Muscle layer of duodenum (tissue), 2 donors: ENCODE measurements around the gene GRAP2.

ENCODE experiments used
- H3K27ac ChIP-seq: one replicate; pipeline ENCODE4 v1.7.0; 2013; ENCODE audit warnings: mild to moderate bottlenecking, low read length
- H3K27me3 ChIP-seq: one replicate; pipeline ENCODE4 v1.7.0; 2013; ENCODE audit warnings: low read depth, mild to moderate bottlenecking, control low read depth, low read length
- H3K36me3 ChIP-seq, 2 donors: one replicate each; pipeline ENCODE4 v1.7.0; 2013; ENCODE audit warnings: low read length in 2 of 2, control low read depth in 1 of 2, mild to moderate bottlenecking in 1 of 2; ENCODE audit not compliant: insufficient read depth in 2 of 2, control insufficient read depth in 1 of 2
- H3K4me1 ChIP-seq, 2 donors: one replicate each; pipeline ENCODE4 v1.7.0; 2013; ENCODE audit warnings: low read length in 2 of 2, mild to moderate bottlenecking in 2 of 2, control low read depth in 1 of 2, moderate library complexity in 1 of 2; ENCODE audit not compliant: insufficient read depth in 2 of 2, control insufficient read depth in 1 of 2
- H3K4me3 ChIP-seq, 2 donors: one replicate each; pipeline ENCODE4 v1.7.0; 2013; ENCODE audit warnings: low read length in 2 of 2, low read depth in 1 of 2, mild to moderate bottlenecking in 1 of 2
- H3K9me3 ChIP-seq, 2 donors: one replicate each; pipeline ENCODE4 v1.7.0; 2013; ENCODE audit warnings: low read length in 2 of 2, control low read depth in 1 of 2, mild to moderate bottlenecking in 1 of 2; ENCODE audit not compliant: control insufficient read depth in 1 of 2
- donor health status: healthy.

The GRAP2 gene

GRCh38 chr22:39914584-39914983 lies 13.7 kb downstream of the GRAP2 start:
- no peaks in the 10 kb centered on the region for H3K36me3 ChIP-seq
- no peak overlapping the region for H3K27ac ChIP-seq
- no peak overlapping the region for H3K4me3 ChIP-seq
- H3K4me1 ChIP-seq: no peaks in the 10 kb centered on the region
- no peaks in the 10 kb centered on the region for H3K27me3 ChIP-seq
- H3K9me3 ChIP-seq: no peaks in the 10 kb centered on the region

- Histone ChIP-seq H3K27ac (no peak overlapping the region), H3K4me1 (no peaks in the 10 kb centered on the region), H3K9me3 (no peaks in the 10 kb centered on the region), H3K4me3 (no peak overlapping the region), H3K36me3 (no peaks in the 10 kb centered on the region), H3K27me3 (no peaks in the 10 kb centered on the region)
These were observed 14.4 kb downstream of the GRAP2 start for GRCh38 chr22:39915295-39915726.

GRCh38 chr22:39916496-39916895 lies 15.6 kb downstream of the GRAP2 start:
- Histone ChIP-seq H3K27ac (no peak overlapping the region), H3K36me3 (no peaks in the 10 kb centered on the region), H3K9me3 (no peaks in the 10 kb centered on the region), H3K4me1 (no peaks in the 10 kb centered on the region), H3K4me3 (no peak overlapping the region), H3K27me3 (no peaks in the 10 kb centered on the region)

DNA sequence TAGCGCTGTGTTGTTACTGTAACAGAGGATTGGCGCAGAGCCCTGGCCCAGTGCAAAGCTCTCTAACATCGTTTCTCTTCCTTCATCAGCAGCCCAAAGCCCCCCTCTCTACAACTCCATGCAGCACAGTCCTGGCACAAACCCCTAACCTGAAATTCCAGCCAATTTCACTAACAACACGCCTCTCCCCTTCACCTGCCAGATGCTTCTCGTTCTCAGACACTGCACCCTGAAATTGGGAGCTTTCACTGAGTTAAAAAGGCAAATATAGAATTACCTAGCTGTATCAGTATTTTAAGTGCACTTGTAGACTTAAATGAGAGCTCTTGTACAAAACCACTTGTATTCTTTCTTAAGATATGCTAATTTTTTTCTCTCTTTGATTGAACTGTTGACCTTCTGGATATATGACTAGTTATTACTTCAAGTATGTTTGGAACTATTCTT lies 16.3 kb downstream of the GRAP2 start:
- Histone ChIP-seq H3K27me3 (no peaks in the 10 kb centered on the region), H3K27ac (no peak overlapping the region), H3K9me3 (no peaks in the 10 kb centered on the region), H3K4me1 (no peaks in the 10 kb centered on the region), H3K36me3 (no peaks in the 10 kb centered on the region), H3K4me3 (no peak overlapping the region)

GRCh38 chr22:39917776-39918495 lies 17.1 kb downstream of the GRAP2 start:
- peak overlapping the region in 1 of 2 donors; percentile 26 for H3K4me3 ChIP-seq

GRCh38 chr22:39920134-39920743 lies 19.4 kb downstream of the GRAP2 start:
- Histone ChIP-seq H3K4me1 (no peaks in the 10 kb centered on the region), H3K36me3 (no peaks in the 10 kb centered on the region), H3K27ac (no peak overlapping the region), H3K4me3 (no peak overlapping the region), H3K27me3 (no peaks in the 10 kb centered on the region), H3K9me3 (no peaks in the 10 kb centered on the region)

More at GRCh38 chr22:39917776-39918495, 17.1 kb downstream of the GRAP2 start:
- no peaks in the 10 kb centered on the region for H3K4me1 ChIP-seq
- H3K9me3 ChIP-seq: no peaks in the 10 kb centered on the region
- no peaks in the 10 kb centered on the region for H3K27me3 ChIP-seq
- H3K27ac ChIP-seq: no peak overlapping the region
- no peaks in the 10 kb centered on the region for H3K36me3 ChIP-seq

DNA sequence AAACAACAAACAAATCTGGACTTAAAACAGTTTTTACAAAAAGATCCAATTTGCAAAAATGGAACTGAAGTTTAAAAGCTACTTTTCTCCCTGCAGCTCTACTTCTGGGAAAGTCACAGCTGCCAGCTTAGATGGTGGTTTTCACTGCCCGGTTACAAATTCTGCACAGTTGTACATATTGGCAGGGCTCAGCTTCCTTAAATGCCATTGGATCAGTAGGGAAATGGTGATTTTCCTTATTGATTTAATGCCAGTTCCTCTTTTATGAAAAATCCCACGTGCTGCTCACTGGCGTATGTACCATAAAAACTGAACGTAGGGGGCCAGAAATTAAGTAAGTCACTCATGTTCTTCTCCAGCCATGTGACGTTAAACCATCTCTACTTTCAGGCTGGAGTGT lies 22.8 kb downstream of the GRAP2 start:
- H3K4me1 ChIP-seq: no peaks in the 10 kb centered on the region
- no peak overlapping the region for H3K27ac ChIP-seq
- no peaks in the 10 kb centered on the region for H3K9me3 ChIP-seq
- H3K27me3 ChIP-seq: no peaks in the 10 kb centered on the region
- no peak overlapping the region for H3K4me3 ChIP-seq
- no peaks in the 10 kb centered on the region for H3K36me3 ChIP-seq

DNA sequence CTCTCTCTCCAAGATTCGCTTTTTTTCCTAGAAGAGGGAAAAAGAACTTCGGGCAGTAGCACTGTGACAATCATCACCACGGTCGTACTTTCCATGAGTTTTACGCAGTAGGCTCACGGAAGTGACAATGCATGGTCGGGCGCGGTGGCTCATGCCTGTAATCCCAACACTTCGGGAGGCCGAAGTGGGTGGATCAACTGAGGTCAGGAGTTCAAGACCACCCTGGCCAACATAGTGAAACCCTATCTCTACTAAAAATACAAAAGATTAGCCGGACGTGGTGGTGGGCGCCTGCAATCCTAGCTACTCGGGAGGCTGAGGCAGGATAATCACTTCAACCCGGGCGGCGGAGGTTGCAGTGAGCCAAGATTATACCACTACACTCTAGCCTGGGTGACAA lies 23.4 kb downstream of the GRAP2 start:
- H3K36me3 ChIP-seq: no peaks in the 10 kb centered on the region
- no peaks in the 10 kb centered on the region for H3K4me1 ChIP-seq
- H3K4me3 ChIP-seq: no peak overlapping the region
- no peaks in the 10 kb centered on the region for H3K9me3 ChIP-seq
- no peaks in the 10 kb centered on the region for H3K27me3 ChIP-seq
- H3K27ac ChIP-seq: no peak overlapping the region

- Histone ChIP-seq H3K27ac (no peak overlapping the region), H3K27me3 (no peaks in the 10 kb centered on the region), H3K4me1 (no peaks in the 10 kb centered on the region), H3K9me3 (no peaks in the 10 kb centered on the region), H3K36me3 (no peaks in the 10 kb centered on the region), H3K4me3 (no peak overlapping the region)
These were observed 24.4 kb downstream of the GRAP2 start for GRCh38 chr22:39925273-39925672.

GRCh38 chr22:39925909-39926679 lies 25.2 kb downstream of the GRAP2 start:
- Histone ChIP-seq H3K4me3 (no peak overlapping the region), H3K27ac (no peak overlapping the region), H3K27me3 (no peaks in the 10 kb centered on the region), H3K9me3 (no peaks in the 10 kb centered on the region), H3K36me3 (no peaks in the 10 kb centered on the region), H3K4me1 (no peaks in the 10 kb centered on the region)

- H3K36me3 ChIP-seq: no peaks in the 10 kb centered on the region
- no peak overlapping the region for H3K4me3 ChIP-seq
- H3K4me1 ChIP-seq: no peaks in the 10 kb centered on the region
These were observed 25.9 kb downstream of the GRAP2 start for GRCh38 chr22:39926753-39927152.

More at GRCh38 chr22:39926753-39927152, 25.9 kb downstream of the GRAP2 start:
- Histone ChIP-seq H3K27ac (no peak overlapping the region), H3K9me3 (no peaks in the 10 kb centered on the region), H3K27me3 (no peaks in the 10 kb centered on the region)
